Subcutaneous adipose tissue (tissue), 4 donors: Measurements from ENCODE around the gene ACER3. TPM values are rescaled to one million over a fixed set of nuclear protein-coding genes. Genes with fewer than 3 reads are reported as not detected.

ENCODE experiments used
- total RNA-seq, 4 donors: library from RNA; depleted of rRNA; stranded (reverse); fragments of >200 nt; gene quantifications; one replicate each; pipeline ENCODE4 v1.1.0, GENCODE V29; 2016
- TF ChIP-seq, protein P1 (sequence below): fragments of 450-650 bp; IDR thresholded peaks from one replicate; pipeline ENCODE4 v1.5.1; 2016; ENCODE audit warnings: low read depth, mild to moderate bottlenecking, control low read depth, antibody characterized with exemption, moderate library complexity

Gene ACER3
- total RNA-seq, 4 donors from 2014 or later = 28.6 to 39.4 (median 31.5) TPM

- TF ChIP-seq, protein P1, sequence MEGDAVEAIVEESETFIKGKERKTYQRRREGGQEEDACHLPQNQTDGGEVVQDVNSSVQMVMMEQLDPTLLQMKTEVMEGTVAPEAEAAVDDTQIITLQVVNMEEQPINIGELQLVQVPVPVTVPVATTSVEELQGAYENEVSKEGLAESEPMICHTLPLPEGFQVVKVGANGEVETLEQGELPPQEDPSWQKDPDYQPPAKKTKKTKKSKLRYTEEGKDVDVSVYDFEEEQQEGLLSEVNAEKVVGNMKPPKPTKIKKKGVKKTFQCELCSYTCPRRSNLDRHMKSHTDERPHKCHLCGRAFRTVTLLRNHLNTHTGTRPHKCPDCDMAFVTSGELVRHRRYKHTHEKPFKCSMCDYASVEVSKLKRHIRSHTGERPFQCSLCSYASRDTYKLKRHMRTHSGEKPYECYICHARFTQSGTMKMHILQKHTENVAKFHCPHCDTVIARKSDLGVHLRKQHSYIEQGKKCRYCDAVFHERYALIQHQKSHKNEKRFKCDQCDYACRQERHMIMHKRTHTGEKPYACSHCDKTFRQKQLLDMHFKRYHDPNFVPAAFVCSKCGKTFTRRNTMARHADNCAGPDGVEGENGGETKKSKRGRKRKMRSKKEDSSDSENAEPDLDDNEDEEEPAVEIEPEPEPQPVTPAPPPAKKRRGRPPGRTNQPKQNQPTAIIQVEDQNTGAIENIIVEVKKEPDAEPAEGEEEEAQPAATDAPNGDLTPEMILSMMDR = no peak
These were observed 185.4 kb downstream of the ACER3 start for GRCh38 chr11:77046060-77046501.

GRCh38 chr11:77047007-77047927, 186.5 kb downstream of the ACER3 start:
- TF ChIP-seq, protein P1 = no peak

GRCh38 chr11:77049026-77049425, 188.3 kb downstream of the ACER3 start:
- TF ChIP-seq, protein P1 = no peak

GRCh38 chr11:77051511-77051910, 190.8 kb downstream of the ACER3 start:
- TF ChIP-seq, protein P1 = no peak

DNA sequence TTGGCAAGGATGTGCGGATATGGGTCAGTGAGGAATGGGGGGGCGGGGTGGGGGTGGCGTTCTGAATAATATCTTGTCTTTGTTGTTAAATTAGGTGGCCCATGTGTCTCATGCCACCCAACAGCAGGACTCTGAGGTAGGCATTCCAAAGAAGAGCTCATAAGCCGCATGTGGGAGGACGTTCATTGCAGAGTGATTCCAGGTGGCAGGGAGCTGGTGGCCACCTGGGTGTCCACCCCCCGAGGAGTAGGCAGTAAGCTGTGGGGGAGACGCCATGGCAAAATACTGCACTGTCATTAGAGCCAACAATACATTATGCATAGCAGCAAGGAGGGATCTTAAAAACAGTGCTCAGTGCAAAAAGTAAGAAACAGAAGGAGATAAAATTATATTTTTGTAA, 191.8 kb downstream of the ACER3 start:
- TF ChIP-seq, protein P1 = no peak

- TF ChIP-seq, protein P1 = no peak
These were observed 192.7 kb downstream of the ACER3 start for GRCh38 chr11:77053217-77054015.

GRCh38 chr11:77054084-77054483, 193.4 kb downstream of the ACER3 start:
- TF ChIP-seq, protein P1 = no peak
